OCI-LY7 (cell line): ENCODE data around the gene FTO. TPM values are rescaled to one million over a fixed set of nuclear protein-coding genes. Genes with fewer than 3 reads are reported as not detected.

Experiments
- BruUV-seq: library from RNA; stranded (reverse); fragments of 400-500 nt; replicated peaks from 2 replicates; lab custom pipeline; 2021; lab: Mats Ljungman, UMichigan
- CTCF ChIA-PET: fragments of 300-600 bp; sonication (Branson Sonifier 250); formaldehyde crosslinking; loops from one replicate; lab custom pipeline; 2022; ENCODE audit warnings: antibody characterized with exemption; ENCODE audit not compliant: unreplicated experiment; lab: Charles Lee
- POLR2A ChIA-PET: fragments of 300-600 bp; sonication (Branson Sonifier 250); formaldehyde crosslinking; loops from one replicate; lab custom pipeline; 2022; ENCODE audit warnings: antibody characterized with exemption; lab: Charles Lee
- DNase-seq: peaks from one replicate; pipeline ENCODE4 v3.0.0-alpha.2; 2015; ENCODE audit warnings: low spot score
- H2AFZ ChIP-seq: fragments of 200-600 bp; sonication (generic), shearing (Covaris generic); 2 replicates; pipeline ENCODE4 v1.6.1; 2014; ENCODE audit warnings: mild to moderate bottlenecking, antibody characterized with exemption, low read length, moderate library complexity
- H3K27ac ChIP-seq: fragments of 200-600 bp; sonication (generic); 2 replicates; pipeline ENCODE4 v1.5.1; 2014; ENCODE audit warnings: mixed run types, low read depth, mild to moderate bottlenecking, moderate library complexity, low read length, inconsistent platforms; ENCODE audit not compliant: poor library complexity, severe bottlenecking
- H3K36me3 ChIP-seq: fragments of 200-600 bp; sonication (generic); 2 replicates; pipeline ENCODE4 v1.6.1; 2014; ENCODE audit warnings: mild to moderate bottlenecking, antibody characterized with exemption, low read length, moderate library complexity, mixed read lengths; ENCODE audit not compliant: insufficient read depth
- H3K4me1 ChIP-seq: fragments of 200-600 bp; sonication (generic); 2 replicates; pipeline ENCODE4 v1.5.1; 2014; ENCODE audit warnings: mild to moderate bottlenecking, low read length; ENCODE audit not compliant: insufficient read depth, poor library complexity, severe bottlenecking
- H3K4me2 ChIP-seq: fragments of 200-600 bp; sonication (generic); 2 replicates; pipeline ENCODE4 v1.6.1; 2014; ENCODE audit warnings: mild to moderate bottlenecking, low read length
- H3K4me3 ChIP-seq: fragments of 200-600 bp; sonication (generic); 2 replicates; pipeline ENCODE4 v1.5.1; 2014; ENCODE audit warnings: mild to moderate bottlenecking, low read depth, low read length; ENCODE audit not compliant: poor library complexity, severe bottlenecking
- H3K79me2 ChIP-seq: fragments of 200-600 bp; sonication (generic); 2 replicates; pipeline ENCODE4 v1.6.1; 2016; ENCODE audit warnings: low read depth, mild to moderate bottlenecking, low read length, moderate library complexity, mixed read lengths; ENCODE audit not compliant: insufficient read depth
- H3K9me2 ChIP-seq: fragments of 200-600 bp; sonication (generic); 2 replicates; pipeline ENCODE4 v1.6.1; 2016; ENCODE audit warnings: mild to moderate bottlenecking, low read length, mixed read lengths; ENCODE audit not compliant: insufficient read depth
- H3K9me3 ChIP-seq: fragments of 200-600 bp; sonication (generic); 2 replicates; pipeline ENCODE4 v1.6.1; 2014; ENCODE audit warnings: mild to moderate bottlenecking, mixed run types, low read length, mixed read lengths
- H4K20me1 ChIP-seq: fragments of 200-600 bp; sonication (generic); 2 replicates; pipeline ENCODE4 v1.6.1; 2014; ENCODE audit warnings: mild to moderate bottlenecking, antibody characterized with exemption, low read length, moderate library complexity, mixed read lengths; ENCODE audit not compliant: insufficient read depth
- CTCF ChIP-seq: fragments of 200-600 bp; sonication (generic); conservative IDR thresholded peaks from 2 replicates; pipeline ENCODE4 v1.5.1; 2014; ENCODE audit warnings: mild to moderate bottlenecking, antibody characterized with exemption, low read length, moderate library complexity, mixed read lengths
- EZH2phosphoT487 ChIP-seq: fragments of 200-600 bp; sonication (generic); IDR thresholded peaks from 2 replicates; pipeline ENCODE4 v1.6.1; 2018; ENCODE audit warnings: low read depth, borderline replicate concordance, mild to moderate bottlenecking, mixed run types, antibody characterized with exemption, low read length, moderate library complexity, mixed read lengths
- intact Hi-C: fragments of 100-400 bp; cut with micrococcal nuclease; formaldehyde crosslinking; loops from one replicate; pipeline ENCODE4 v1.10.0; 2022; ENCODE audit not compliant: unreplicated experiment
- total RNA-seq, 2 experiments: library from RNA; depleted of rRNA in 1 of 2; stranded (reverse); fragments of >200 nt in 1 of 2; shearing (Covaris generic) in 1 of 2; gene quantifications; 2 replicates each; pipeline ENCODE4 v1.2.3, GENCODE V29; 2014 to 2022

Gene FTO
- total RNA-seq, 2 experiments from 2014 or later, result 57.1 to 68.0 TPM

- no peak overlapping the region for H3K4me3 ChIP-seq
- H3K9me3 ChIP-seq, result no peaks in the 10 kb centered on the region
- no peak overlapping the region for H2AFZ ChIP-seq
- CTCF ChIA-PET, result no interaction called here
- H4K20me1 ChIP-seq, result no peaks in the 10 kb centered on the region
- POLR2A ChIA-PET, result no interaction called here
- no peaks in the 10 kb centered on the region for H3K79me2 ChIP-seq
- TF ChIP-seq EZH2phosphoT487, result no peak
- peak; percentile 83 for TF ChIP-seq CTCF
- intact Hi-C loops, result no loop called here
- peak; percentile 27 for DNase-seq
- no peaks in the 10 kb centered on the region for H3K4me1 ChIP-seq
- H3K9me2 ChIP-seq, result no peaks in the 10 kb centered on the region
- no peaks in the 10 kb centered on the region for H3K36me3 ChIP-seq
- H3K27ac ChIP-seq, result no peak overlapping the region
- BruUV-seq, result no TSS peak
- no peak overlapping the region for H3K4me2 ChIP-seq
These were observed 188.2 kb downstream of the FTO start for GRCh38 chr16:53892155-53892554.

- CTCF ChIA-PET, result no interaction called here
- H3K4me1 ChIP-seq, result no peaks in the 10 kb centered on the region
- H3K4me2 ChIP-seq, result no peak overlapping the region
These were observed 189.9 kb downstream of the FTO start for GRCh38 chr16:53893731-53894435.

More at GRCh38 chr16:53893731-53894435, 189.9 kb downstream of the FTO start:
- no peak overlapping the region for H3K27ac ChIP-seq
- H2AFZ ChIP-seq, result no peak overlapping the region
- POLR2A ChIA-PET, result interaction anchor here (0.6 kb wide), 1 partner anchor 9 kb away, joined by 3 read pairs; no protein-coding TSS in a partner anchor
- no TSS peak for BruUV-seq
- H4K20me1 ChIP-seq, result no peaks in the 10 kb centered on the region
- H3K9me2 ChIP-seq, result no peaks in the 10 kb centered on the region
- no peak overlapping the region for H3K4me3 ChIP-seq
- no peaks in the 10 kb centered on the region for H3K9me3 ChIP-seq
- TF ChIP-seq CTCF (no peak), EZH2phosphoT487 (no peak)
- no peaks in the 10 kb centered on the region for H3K36me3 ChIP-seq
- intact Hi-C loops, result no loop called here
- no peaks in the 10 kb centered on the region for H3K79me2 ChIP-seq
- no peak for DNase-seq
